GM21515 (cell line): ENCODE results near the gene OLFM4.

ENCODE experiments used
- ATAC-seq: cut with Tn5 transposase; IDR thresholded peaks from one replicate; pipeline ENCODE4 v1.9.1; 2021; ENCODE audit not compliant: unreplicated experiment

OLFM4 gene, protein sequence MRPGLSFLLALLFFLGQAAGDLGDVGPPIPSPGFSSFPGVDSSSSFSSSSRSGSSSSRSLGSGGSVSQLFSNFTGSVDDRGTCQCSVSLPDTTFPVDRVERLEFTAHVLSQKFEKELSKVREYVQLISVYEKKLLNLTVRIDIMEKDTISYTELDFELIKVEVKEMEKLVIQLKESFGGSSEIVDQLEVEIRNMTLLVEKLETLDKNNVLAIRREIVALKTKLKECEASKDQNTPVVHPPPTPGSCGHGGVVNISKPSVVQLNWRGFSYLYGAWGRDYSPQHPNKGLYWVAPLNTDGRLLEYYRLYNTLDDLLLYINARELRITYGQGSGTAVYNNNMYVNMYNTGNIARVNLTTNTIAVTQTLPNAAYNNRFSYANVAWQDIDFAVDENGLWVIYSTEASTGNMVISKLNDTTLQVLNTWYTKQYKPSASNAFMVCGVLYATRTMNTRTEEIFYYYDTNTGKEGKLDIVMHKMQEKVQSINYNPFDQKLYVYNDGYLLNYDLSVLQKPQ

DNA sequence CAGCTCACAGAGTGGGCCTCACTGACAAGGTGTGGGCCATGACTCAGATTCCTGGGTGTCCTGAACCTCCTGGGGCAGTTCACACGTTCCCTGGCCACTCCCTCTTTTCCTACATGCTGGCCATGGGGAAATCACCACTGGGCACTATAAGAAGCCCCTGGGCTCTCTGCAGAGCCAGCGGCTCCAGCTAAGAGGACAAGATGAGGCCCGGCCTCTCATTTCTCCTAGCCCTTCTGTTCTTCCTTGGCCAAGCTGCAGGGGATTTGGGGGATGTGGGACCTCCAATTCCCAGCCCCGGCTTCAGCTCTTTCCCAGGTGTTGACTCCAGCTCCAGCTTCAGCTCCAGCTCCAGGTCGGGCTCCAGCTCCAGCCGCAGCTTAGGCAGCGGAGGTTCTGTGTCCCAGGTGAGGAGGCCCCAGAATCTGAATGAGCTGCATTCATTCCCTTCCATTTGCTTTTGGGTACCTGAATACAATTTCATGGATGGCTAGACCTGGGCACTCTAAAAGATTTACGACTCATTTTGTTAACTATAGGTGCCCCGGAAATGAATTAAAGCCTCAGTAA, at the start of gene OLFM4:
Gene OLFM4, plus strand, starts transcription at position 177 of the 567 bp plus-strand sequence. Its CDS starts 24 bp downstream, at position 201.
- ATAC-seq, result no peak

DNA sequence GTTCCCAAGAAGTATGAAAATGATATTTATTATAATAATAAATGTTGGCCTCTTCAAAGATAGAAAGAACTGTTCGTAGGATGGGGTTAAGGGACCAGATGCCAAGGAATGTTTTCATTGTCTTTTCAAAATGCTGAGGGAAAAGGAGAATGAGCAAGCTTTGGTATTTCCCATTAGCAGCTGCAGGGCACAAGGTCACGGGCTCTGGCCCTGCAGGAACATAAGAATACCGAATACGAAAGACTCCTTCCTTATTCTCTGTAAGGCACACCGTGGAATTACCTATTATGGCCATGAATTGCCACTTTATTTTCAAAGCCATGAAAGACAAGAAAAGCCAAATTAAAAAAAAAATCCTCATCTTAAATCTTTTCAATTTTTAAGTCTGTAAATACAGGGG, 49.6 kb upstream of the OLFM4 start:
- ATAC-seq, result no peak

DNA sequence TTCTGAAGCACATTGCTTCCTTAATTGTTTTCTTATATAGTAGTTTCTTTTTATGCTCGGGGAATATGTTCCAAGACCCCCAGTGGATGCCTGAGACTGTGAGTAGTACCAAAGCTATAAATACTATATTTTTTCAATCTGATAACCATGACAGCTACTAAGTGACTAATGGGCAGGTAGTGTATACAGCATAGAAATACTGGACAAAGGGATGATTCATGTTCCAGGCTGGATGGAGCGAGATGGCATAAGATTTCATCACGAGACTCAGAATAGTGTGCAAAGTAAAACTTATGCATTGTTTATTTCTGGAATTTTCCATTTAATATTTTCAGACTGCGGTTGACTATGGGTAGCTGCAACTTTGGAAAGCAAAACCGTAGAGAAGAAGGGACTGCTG, 47.9 kb upstream of the OLFM4 start:
- no peak for ATAC-seq

DNA sequence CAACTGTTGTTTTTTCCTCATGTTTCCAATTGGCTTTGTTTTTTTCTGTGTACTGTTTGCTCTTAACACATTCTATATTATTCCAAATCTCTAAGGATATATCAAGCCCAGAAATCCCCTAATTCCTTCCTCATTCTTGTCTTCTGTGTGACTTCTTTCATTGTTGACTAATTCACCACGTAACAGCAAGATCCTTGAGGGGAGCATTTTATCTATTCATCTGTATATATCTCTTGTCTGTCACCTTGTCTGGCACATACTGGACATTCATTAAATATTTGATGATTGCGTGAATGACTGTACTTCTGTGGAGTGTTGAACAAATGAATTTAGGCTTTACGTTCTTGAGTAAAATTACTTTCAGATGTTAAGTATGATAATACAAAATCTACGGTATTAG, 44.8 kb upstream of the OLFM4 start:
- no peak for ATAC-seq

DNA sequence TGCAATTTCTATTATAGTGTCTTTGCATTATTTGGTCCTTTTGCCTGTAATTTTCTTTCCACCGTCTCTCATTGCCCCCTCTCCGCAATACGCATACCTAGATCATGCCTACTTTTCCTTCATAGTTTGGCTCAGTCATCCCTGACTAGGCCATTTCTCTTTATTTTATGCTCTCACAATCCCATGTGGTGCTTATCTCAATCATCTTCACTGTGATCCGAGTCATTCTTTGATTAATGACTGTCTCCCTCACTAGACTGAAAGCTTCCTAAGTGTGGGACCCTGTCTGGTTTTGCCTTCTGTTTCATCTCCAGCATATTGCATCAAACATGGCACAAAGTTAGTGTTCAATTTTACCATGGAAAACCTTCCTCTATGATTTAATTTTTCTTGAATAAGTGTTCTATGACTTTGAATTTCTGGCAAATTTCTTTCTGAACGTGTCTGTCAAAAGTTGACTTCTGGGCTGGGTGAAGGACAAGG, 43.7 kb upstream of the OLFM4 start:
- no peak for ATAC-seq

DNA sequence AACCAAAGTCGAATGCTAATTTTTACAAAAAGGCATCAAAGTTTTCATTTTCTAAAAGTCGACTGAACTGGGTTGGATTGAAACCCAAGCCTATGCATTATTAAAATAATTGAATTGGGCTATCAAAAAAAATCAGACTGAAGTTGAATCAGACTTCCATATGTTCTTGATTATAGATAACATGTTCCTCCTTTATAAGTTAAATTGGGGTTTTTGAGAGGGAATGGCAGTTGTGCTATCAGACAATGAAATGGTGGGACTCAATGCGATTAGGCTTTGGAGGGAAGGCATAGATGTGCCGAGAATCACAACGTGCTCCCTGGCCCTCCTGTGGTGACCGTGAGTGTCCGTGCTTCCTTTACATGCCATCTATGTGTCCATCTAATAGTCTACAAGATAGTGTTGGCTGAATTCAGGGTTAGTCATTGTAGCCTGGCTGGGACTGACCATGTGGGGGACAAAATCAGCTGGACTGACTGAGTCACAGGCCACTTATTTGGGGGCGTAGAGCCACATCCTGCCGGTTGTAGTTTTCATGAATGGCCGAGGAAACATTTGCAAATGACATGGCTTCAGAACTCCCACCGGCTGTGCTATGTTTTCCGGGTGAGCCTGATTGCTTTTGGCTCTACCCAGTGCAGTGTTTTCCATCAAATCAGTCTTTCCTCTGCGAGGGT, 37.1 kb upstream of the OLFM4 start:
- no peak for ATAC-seq

DNA sequence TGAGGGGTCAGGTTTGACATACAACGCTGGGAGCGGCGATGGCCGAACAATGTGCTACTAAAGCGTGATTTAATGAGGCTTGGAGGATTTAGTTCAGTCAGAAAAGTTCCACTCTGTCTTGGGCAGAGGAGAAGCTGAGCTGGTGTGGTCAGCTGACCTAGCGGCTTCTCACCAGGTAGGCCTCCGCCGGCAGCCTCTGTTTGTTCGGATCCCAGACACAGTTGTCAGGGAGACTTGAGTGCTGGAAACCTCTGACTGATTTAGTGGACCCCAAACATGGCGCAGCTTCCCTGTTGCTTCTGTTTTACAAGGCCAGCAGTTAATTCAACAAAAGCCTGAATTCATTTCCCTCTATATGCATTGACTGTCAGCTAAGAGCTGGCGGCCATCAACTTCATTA, 36.5 kb upstream of the OLFM4 start:
- ATAC-seq, result no peak

DNA sequence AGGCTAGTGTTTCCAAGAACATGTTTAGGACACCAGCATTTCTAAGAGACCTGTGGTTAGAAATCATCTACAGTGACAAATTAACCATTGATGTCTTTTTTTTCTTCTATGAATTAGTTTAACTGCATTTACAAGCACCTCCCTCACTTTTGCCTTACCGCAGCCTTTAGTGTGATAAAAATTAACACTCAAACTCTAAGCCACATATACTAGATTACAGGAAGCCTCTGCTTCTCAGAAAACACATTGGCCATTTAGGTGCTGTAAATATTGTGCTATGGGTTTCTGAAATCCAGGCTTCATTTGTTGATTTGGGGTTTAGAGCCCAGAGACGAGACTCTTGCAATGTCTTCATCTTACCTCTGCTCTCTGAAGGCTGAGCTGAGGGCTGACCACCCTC, 34.6 kb upstream of the OLFM4 start:
- no peak for ATAC-seq

DNA sequence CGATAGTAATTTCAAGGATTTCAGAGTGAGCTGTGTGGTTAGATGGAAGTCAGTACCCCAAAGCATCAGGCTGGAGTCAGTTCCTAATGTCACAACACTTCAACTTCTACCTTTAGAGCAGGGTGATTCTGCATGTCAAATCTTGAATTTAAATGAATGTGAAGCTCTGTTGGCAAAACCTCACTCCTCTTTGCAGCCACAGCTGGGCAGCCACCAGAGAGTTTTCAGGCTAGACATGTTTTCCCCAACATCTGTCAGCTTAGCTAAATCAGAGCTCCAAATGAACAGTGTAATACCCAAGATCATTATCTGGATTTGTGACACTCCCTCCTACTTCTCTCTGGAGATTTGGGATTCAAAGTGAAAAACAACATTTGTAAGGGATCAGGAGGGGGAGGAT, 33.7 kb upstream of the OLFM4 start:
- ATAC-seq, result no peak

DNA sequence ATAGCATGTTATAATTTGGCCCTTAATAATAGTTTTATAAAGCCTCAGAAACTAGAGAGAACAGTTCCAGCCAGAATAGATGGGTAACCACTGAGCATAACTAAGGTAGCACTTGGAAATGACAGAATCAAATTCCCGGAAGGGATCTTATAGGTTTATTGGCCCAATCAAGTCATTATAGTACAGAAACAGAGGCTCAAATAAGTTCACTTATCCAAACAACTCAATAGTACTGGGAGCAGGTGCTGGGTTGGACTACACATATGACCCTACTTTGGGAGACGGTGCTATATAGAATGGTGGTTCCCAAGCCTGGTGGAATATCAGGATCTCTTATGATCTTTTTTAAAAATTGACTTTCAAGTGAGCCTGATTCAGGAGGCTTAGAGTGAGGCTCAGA, 32.7 kb upstream of the OLFM4 start:
- ATAC-seq, result no peak

DNA sequence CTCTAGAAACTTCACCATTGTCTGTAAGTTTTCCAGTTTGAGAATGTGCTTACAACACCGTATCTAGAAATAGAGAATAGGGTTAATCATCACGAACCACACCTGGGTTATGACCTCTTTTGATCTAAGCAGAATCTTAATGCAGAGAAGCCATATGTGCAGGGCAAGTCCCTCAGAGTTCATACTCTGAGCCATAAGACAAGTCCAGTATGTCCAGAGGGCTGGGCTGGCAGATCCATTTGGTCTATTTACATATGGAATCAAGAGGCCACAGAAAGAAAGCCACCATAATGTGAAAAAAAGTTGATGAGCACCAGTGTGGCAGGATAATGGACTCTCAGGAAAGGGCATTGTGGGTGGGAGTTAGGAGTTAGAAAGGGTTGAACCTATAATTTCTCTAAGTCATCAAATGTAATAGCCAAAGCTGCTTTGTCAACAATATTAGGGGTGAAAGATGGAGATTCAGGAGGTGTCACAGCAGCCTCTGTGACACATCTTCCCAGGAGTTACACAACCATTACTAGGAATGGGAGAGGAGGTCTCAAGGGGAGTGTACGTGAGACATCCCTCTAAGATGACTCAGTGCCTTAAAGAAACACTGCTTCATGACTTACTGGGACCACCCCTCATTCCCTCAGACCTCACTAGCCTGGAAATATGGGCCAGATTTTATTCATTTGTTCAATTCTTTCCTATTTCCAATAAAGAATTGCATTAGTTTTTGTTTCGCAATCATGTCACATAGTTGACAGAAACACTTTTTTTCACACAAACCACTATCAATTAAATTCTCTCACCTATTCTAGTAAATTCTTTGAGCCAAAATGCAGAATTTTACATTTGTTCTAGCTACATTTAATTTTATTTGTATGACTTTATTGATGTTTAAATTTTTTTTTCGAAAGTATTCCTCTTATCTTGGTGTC, 30.4 kb upstream of the OLFM4 start:
- ATAC-seq, result no peak

DNA sequence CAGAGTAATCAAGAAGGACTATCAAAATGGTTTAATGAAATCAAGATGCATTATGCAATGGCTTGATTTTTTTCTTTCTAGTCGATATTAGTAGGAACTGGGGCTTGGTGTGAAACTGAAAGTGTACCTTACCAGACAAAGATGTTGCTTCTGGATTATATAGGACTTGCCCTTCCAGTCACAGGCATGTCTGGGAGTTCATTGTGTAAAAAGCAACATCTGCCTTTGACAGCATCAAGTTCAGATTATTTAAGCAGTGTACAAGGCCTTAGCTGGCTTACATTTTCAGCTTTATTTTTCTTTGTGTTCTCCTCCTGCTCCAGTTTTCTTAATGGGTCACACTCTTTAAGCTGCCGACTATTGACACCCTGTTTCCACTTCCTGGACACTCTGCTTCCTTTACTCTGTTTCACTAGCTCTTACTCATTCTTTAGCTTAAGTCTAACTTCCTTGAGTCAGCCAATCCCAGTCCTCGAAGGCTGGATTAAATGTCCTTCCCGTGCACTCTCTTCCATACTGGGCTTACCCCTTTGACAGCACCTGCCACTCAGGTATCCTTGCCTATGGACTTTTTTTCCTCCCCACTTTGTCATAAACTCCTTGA, 29.4 kb upstream of the OLFM4 start:
- ATAC-seq, result no peak

DNA sequence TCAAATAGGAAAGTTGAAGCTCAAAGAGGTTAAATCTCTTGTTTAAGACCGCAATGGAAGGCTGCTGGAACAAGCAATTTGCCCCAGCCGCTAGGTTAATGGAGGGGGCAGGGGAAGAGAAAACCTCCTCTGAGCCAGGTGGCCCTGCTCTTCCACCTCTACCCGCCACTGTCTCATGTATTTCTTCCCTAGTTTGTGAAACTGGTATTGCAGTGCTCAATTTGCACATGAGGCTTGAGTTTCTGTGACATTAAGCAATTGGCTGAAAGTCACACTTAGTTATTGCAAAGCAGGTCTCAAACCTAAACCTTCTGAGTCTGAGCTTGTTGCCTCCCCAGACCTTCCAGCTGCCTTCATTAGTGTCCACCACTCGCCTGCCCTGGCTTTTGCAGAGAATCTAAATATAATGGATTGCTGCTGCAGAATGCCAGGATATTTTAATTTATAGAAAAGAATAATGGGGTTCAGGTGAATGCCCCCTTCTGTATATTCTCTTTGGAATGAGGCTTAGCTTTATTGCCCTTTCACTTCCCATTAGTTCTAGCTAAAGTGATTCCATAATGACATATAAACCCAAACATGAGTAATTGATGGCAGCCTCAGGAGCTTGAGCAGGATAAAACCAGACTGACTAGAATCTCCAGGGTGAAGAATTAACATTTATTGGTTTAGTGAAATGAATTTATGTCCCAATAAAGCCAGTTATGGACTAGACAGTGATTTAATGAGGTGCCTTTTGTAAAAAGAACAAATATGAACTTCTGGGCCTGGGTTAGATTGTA, 27.0 kb upstream of the OLFM4 start:
- no peak for ATAC-seq

DNA sequence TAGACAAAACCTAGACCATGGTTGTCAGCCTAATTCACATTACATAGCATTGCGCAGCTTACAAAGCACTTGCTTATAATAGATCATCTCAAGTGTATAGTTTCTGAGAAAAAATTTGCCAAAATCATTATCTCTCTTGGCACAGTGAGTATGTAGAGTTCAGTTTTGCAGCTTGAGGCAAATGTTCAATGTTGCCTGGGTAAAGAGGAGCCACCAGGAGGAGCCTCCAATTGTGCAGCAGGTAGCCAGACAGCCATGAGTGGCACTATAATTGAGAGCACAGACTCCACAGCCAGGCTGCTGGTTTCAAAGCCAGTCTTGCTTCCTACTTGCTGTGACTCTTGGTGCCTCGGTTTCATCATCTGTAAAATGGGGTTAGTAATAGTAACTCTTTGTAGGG, 24.0 kb upstream of the OLFM4 start:
- no peak for ATAC-seq

DNA sequence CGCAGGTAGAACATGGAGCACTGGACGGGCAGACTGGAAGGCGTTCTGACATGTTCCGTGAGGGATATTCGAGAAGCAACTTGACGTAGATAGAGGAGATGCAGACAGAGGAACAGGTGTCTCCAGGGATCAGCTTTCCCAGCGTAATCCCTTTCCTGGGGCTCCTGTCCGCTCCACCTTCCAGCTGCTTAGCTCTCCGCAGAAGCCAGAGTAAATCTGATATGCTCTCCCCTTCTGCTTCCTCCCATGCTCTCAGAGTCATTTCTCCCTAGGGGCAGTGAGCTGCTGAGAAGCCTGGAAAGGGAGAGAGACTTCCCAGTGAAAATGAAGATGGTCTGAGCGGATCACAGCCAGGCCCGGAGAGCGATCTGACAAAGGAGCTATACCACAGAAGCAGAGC, 23.0 kb upstream of the OLFM4 start:
- ATAC-seq, result no peak

DNA sequence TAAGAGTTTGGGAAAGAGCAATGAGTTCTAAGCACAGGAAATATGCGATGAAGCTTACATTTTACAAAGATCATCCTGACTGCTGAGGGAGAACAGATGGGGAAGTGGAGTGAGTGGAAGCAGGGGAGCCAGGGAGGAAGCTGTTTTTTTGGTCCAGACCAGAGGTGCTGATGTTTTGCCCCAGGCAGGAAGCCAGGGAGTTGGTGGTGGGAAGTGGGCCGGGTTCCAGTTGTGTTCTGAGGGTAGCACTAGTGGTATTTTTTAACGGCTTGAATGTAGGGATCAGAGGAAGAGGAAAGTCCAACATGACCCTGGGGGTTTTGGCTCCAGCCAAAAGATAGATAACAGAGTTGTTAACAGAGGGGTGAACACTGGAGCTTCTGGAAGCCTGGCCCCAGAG, 20.7 kb upstream of the OLFM4 start:
- ATAC-seq, result no peak

DNA sequence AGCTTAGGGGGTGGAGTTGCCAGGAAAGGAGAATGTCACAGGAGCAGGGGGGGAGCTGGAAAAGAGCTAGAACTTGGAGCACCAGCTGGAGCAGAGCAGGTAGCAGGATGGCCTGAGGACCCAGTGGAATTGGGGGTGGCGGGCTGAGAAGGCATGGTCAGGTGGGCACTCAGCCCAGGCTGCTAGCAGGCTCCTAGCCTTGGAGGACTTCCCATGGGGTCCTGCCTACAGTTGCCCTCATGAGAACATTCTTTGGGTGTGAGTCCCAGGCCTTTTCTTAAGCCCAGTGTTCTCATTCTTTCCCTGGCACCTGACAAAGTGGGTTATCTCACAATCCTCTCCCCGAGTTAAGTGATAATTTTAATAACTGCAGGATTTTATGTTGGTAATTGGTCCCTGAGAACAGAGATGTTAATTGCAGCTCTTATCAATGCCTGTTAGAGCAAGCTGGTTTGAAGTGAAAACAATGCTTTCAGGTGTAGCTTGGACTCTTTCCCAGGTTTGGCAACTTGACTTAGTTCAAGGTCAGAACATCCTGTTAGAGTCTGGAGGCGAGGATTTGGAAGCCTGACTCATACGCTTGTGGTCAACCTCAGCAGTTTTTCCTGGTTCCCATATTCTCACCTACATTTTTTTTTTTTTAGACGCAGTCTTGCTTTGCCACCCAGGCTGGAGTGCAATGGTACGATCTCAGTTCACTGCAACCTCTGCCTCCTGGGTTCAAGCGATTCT, 18.1 kb upstream of the OLFM4 start:
- no peak for ATAC-seq

DNA sequence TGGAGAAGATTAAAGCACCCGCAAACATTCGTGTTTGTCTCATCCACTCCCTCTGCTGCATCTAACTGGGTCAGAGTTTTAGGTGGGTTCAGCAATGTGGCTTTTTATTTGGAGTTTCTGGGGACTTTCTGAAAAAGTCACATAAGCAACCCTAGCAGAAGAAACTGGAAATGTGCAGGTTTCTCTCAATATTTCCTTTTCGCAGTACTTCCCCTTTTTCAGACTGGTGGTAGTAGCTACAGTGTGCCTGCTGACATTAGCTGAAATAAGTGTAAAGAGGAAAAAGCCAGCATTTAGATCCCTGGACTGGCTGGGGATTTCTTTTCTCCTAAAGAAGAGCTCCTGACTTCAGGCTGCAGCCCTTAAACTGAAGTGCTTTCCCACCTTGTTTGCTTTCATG, 15.9 kb upstream of the OLFM4 start:
- ATAC-seq, result no peak

DNA sequence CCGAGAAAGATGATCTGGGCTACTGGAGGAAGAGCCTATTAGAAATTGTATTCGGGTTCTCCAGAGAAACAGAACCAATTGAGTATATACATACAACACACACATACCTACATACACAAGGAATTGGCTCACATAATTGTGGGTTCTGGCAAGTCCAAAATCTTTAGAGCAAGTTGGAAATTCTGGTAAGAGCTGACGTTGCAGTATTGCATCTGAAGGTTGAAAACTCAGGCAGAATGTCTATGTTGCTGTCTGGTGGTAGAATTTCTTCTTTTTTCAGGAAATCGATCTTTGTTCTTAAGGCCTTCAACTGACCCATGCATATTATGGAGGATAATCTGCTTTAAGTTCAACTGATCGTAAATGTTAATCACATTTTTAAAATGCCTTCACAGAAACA, 15.5 kb upstream of the OLFM4 start:
- ATAC-seq, result no peak
